GM19193 (cell line): Measurements from ENCODE around the gene RBMS3.

Experiments
- POLR2A ChIP-seq: IDR thresholded peaks from 4 replicates; pipeline ENCODE4 v1.6.1; 2011; ENCODE audit not compliant: insufficient read depth, insufficient read length; ENCODE audit errors: extremely low read depth

The RBMS3 gene

DNA sequence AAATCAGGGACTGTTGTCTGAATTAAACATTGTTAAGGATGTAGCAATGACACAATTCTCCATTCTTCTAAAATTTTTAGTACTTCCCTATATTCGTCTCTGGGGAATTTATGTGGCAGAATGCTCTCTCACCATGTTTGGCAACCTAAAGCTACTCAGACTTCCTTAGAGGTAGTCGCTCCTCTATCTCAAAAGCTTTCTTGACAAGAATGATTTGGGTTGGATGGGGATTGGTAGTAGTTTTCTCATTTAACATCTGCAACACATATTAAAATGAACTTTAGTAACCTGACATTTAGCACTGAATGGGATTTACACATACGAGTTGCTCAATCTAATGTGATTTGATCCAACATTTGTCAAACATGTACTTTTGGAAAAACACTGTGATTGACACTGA is 233.3 kb downstream of the RBMS3 start:
- TF ChIP-seq POLR2A: no peak

DNA sequence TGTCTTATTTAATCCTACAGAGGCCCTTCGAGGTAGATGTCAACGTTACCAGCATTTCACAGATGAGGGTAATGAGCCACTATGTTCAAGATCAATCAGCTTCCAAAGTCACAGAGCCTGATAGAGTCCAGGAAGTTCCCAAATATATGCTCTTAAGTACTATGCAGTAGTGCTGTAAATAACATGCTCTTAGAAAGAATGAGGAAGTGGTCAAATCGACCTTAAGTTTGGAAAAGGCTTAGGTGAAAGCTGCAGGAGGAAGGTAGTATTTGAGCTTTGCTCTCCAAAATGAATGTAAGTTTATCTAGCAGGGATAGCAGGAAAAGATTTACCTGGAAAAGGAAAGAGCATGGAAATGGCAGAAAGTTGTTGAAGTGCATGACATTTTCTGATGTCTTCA is 234.0 kb downstream of the RBMS3 start:
- no peak for TF ChIP-seq POLR2A

DNA sequence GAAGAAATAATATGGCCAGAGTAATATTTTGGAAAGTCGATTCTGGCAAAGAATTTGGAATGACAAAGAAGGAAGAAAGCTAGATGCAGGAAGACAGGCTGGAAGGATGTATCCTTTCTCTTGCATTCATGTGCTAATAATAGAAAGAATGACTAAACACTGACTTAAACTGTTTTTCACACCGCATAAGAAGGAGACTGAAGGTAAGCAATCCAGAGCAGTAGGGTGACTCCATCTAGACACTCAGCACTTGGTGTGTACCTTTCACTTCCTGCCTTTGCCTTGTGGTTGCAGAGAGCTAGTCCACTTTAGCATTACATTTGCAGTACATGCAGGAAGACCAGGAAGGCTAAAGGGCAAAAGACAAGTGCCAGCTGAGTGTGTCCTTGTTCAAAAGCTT is 234.6 kb downstream of the RBMS3 start:
- TF ChIP-seq POLR2A: no peak

DNA sequence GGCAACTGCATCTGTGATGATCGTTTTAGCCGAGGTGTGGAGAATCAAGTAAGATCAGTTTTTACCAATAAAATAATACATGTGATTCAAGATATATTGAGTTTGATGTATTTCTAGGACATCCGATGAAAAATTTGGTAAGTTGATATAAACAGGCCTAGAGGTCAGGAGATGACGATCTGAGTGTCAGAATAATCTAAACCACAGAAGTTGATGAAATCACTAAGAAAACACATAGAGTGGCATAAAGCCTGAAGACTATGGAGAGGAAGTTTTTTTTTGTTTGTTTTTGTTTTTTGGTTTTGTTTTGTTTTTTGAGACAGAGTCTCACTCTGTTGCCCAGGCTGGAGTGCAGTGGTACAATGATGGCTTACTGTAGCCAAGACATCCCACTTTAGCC is 235.3 kb downstream of the RBMS3 start:
- no peak for TF ChIP-seq POLR2A

DNA sequence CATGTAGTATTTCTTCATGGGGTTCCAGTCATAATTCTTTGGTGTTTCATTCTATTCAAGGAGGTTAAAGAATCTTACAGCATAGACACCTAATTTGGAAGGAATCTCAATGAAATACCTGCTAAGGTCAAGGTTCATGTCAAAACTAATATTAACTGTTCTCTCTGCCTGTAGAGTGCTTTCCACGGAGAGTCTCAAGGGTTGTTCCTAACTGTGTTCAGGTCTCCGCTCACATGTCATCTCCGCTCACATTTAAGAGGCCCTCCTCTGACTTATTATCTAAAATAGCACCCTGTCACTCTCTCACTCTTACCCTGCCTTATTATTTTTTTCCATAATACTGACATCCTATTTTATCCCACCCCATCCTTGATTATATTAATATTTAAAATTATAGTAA is 239.9 kb downstream of the RBMS3 start:
- TF ChIP-seq POLR2A: no peak

DNA sequence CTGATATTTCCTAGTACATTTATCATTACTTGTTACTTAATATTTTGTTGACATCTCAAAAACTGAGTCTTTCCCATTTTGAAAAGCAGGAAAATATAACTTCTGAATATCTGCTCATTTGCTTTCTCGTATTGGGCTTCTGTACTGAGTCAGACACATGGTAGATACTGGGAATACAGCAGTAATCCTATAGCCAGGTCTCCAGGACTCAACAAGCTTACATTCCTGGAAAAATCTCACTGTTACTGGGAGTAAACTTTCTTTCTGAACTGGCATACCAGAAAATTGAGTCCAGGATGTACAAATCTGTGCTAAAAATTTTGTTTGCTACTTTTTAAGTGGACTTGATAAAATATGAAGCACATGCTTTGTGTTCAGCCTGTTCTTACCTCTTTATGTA is 240.4 kb downstream of the RBMS3 start:
- no peak for TF ChIP-seq POLR2A

DNA sequence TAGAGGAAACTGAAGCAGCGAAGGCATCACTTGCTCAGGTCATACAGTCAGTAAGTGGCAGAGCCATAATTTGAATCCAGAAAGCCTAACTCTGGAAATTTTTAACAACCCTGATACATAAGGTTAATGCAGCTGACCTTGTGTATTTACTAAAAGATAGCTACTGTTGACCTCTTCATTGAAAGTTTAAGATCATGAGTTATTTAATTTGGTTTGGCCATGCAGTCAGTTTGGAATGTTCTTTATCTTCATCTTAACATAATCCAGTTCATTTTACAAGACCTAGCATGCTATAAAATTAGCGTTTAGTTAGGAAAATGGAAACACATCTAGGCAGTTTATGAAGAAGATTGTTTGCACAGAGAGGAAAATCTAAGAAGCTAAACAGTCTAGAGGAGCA is 240.9 kb downstream of the RBMS3 start:
- no peak for TF ChIP-seq POLR2A

DNA sequence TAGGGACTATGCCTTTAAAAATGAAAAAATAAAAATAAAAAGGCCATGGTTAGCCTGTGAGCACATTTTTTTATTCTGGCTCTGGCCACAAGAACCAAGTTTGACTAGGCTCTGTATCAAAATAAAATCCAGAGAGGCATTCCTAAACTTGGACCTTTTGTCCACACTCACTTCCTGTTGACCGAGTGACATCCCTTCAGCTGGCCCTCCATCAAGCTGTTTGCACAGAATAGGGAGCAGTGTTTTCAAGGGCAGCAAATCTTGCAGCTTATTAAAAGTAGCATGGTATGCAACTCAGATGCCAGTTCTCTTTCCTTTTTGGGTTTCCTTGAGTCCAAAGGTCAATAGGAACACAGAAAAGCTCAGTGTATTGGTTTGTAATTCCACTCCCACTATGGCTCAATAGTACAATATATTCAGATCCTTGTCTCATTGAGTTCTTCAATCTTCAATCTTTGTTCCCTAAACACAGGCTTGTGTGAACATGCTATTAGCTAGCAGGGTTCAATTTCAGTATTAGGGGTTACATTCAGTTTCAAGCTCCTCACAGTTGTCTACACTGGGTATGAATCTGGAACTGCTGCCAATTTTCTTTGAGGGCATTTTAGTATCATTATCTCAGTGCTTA is 244.5 kb downstream of the RBMS3 start:
- TF ChIP-seq POLR2A: no peak

DNA sequence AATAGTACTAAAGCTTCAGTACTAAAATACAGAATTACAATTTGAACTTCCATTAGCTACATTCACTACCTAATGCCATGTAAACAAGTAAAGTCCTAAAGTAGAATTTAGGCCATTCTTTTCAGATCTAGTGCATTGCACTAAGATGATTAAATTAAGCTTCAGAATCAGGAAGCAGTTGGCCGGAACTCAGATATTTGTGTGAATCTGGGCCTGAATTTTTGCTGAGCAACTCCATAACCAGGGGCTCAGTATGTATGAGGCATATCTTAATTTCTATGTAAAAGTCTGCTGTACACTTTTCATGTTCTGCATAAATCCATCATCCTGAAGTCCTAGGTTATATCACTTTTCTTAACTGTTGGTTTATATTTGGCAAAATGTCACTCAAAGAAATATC is 246.4 kb downstream of the RBMS3 start:
- no peak for TF ChIP-seq POLR2A

DNA sequence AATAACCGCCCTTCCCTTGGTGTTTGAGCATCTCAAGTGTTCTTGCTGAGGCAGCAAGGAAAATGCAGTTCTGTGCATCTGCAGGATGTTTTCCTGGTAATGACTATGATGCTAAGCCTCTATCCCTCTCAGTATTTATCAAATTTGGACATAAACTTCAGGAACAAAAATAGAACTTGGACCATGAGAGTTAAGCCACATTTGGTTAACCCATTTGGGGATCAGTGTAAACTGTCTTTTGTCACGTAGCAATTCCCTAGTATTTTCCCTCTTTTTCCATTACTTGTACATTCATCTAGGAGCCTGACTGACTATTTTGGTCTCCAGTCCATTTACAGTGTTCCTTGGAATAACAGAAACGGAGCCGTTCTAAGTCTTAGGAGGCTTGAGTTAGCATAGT is 250.8 kb downstream of the RBMS3 start:
- no peak for TF ChIP-seq POLR2A

DNA sequence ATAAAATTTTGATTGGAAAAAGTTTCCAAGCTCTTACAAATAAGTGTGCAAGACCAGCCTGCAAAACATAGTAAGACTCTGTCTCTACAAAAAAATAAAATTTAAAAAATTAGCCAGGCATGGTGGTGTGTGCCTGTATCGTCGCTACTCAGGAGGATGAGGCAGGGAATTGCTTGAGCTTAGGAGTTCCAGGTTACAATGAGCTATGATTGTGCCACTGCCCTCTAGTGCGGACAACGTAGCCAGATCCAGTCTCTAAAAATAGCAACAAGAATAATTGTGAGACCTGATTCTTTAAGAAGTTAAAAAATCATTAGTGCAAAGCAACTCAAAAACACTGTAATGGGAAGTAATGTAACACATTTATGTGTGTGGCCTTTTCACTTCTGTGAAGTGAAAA is 251.6 kb downstream of the RBMS3 start:
- TF ChIP-seq POLR2A: no peak

DNA sequence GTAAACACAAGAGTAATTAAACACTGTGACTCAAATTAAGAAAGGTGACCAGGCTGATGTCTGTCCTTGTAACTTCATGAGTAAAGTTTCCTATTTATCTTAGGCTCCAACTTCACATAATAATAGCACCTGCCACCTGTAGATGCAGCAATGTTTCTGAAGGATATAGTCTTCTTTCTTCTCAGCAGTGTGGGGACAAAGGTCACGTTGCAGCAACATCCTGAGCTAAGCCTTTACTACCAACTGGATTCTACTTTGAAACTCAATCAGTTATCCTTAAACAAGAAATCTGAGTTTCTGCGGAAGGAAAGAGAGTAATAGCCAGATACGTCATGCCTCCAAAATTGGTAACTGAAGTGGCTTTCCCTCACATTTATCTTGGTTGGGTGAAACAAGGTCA is 253.1 kb downstream of the RBMS3 start:
- TF ChIP-seq POLR2A: no peak

DNA sequence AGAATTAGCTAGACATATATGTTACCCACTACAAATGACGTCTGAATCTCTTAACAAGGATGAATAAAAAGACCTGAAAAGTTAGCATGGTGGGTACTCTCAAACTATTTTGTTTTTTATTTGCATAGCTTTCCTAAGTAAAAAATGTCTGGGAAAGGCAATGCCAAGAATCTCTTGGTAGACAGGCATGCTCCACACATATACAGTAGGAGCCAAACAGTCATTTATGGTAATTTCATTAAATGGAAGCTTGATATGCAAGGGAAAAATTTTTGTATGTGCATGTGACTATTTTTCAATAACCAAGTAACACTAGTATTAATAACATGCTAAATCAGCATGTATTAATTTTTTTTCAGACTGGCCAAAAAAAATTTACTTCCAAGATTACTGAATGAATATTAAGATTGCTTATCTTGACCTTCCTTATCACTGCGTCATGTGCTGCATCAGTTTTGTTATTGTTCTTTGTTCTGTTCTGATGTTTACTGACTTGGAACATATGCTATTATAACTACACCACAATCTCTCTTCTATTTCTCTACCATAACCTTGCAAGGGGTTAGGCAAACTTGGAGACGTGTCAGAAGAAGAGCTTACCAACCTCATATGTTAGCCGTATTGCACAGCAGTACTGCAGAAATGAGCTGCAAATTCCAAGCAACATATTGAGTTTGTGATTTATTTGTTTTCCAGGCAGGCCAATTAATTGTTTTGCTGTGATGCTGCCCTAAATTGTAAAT is 255.3 kb downstream of the RBMS3 start:
- no peak for TF ChIP-seq POLR2A

DNA sequence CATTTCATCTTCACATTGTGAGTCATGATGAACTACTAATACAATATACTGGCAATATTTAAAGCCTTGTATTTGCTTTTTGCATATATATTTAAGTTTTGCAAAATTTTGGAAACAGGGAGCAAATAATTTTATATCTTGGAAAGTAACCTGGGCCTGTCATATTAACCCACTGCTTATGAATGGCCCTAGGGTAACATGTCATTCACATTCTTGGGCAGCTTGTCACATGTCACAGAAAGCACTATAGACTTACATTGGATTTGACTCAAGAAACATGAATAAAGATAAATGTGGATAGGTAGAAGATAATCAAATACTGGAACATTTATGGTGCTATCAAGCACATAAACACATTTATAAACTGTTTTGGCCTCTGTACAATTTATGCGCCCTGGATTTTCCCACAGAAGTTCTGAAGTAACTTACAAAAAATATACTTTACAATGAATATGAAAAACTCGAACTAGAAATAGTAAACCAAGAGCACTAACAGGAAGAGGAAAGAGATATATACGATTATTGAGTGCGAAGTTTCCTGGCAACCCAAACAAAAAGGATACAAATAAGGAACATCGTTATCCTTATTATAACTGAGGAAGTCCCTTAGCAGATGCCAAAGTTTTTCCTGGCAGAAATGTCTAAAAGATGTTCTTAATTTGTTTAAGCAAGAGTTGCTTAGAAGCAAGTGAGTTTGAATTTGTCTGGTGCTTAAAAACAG is 257.2 kb downstream of the RBMS3 start:
- no peak for TF ChIP-seq POLR2A

DNA sequence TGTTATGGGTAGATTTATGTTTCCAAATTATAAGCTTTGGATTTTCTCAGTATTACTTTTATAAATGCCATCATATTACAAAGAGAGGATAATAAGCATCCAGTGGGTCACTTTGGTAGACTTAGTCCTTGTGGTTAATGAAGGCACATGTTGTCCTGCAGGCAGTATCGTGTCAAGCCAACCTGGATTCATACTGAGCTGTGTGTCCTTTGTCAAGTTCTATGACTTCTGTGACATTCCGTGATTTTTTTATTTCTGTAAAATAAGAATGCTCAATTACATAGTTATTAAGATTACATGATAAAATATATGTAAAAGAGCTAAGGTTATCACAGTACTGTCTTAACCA is 257.7 kb downstream of the RBMS3 start:
- no peak for TF ChIP-seq POLR2A

DNA sequence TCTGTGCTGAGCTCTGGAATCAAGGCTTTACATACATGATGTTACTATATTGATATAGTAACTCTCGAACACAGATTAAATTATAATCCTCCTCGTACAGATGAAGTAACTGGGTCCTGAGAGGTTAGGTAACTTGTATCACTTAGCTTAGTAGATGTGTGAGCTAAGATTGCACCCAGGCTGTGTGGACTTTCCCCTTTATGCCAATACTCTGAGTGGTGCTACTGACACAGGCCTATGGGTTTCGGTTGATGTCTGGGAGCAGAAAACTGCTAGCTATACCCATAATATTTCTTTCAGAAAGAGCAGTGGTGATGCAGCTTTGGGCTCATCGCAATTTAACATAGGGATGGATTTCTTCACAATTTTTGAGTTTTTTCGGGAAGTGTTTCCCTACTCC is 259.7 kb downstream of the RBMS3 start:
- no peak for TF ChIP-seq POLR2A
